C1 segment of cervical spinal cord (tissue), 14 donors: ENCODE results near the gene TM7SF3.

Source experiments
- DNase-seq, 14 donors: peaks; one replicate each; lab custom pipeline; 2025; lab: John Stamatoyannopoulos, UW

TM7SF3 gene

DNA sequence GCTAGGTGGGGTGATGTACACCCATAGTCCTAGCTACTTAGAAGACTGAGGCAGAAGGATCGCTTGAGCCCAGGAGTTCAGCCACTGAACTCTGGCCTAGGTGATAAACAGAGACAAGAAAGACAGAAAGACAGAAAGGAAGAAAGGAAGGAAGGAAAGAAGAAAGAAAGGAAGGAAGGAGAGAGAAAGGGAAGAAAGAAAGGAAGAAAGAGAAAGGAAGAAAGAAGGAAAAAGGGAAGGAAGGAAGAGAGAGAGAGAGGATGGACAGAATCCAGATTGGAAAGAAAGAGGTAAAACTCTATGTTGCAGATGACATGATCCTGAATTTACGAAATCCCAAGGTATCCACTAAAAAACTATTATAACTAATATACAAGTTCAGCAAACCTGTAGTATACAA is 84.6 kb downstream of the TM7SF3 start:
- no peak for DNase-seq

DNA sequence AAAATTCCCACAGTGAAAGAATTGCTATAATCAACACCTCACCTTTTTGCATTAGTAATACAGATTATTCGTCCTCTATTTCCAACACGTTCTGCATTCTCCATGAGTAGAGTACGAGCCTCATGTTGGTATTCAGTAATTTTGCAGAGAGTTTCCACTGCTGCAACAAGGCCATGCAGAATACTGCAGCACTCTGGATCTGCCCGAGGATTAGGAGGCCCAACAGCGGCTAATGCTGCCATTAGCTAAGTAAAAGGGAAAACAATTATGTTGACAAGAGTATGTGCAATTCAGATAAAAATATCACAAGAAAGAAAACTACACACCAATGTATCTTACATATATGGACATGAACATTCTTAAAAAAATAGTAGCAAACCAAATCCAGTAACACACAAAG is 85.5 kb downstream of the TM7SF3 start:
- no peak for DNase-seq
